Stimulated activated CD8-positive, alpha-beta memory T cell treated with anti-CD3 and anti-CD28 coated beads, Interleukin-4, amount 100 ng/mL, for 48 hours (primary cell): ENCODE data around the gene NSD2.
"Not testable (repeated sequence)": the region's sequence is repeated elsewhere in the genome, so short reads cannot be mapped to it uniquely, and the experiment has no call there.

ENCODE experiments used
- DNase-seq: peaks from one replicate; pipeline ENCODE4 v3.0.0-alpha.2; 2020

Gene NSD2

GRCh38 chr4:2008921-2009650 lies 137.9 kb downstream of the NSD2 start, which contains the start of gene NELFA:
TSS of gene NELFA (minus strand) at chr4:2008974. CDS start at chr4:2008959, 15 bp downstream.
- DNase-seq: peak; percentile 97

GRCh38 chr4:2009651-2010233 lies 138.5 kb downstream of the NSD2 start:
- peak; percentile 69 for DNase-seq

- DNase-seq: no peak
These were observed 140.4 kb downstream of the NSD2 start for GRCh38 chr4:2011583-2011982.

- no peak for DNase-seq
These were observed 143.8 kb downstream of the NSD2 start for GRCh38 chr4:2015008-2015407.

GRCh38 chr4:2021358-2022018 lies 150.3 kb downstream of the NSD2 start:
- not testable (repeated sequence) for DNase-seq

GRCh38 chr4:2024683-2025082 lies 153.5 kb downstream of the NSD2 start:
- no peak for DNase-seq

GRCh38 chr4:2025817-2026216 lies 154.6 kb downstream of the NSD2 start:
- no peak for DNase-seq

- not testable (repeated sequence) for DNase-seq
These were observed 155.9 kb downstream of the NSD2 start for GRCh38 chr4:2027120-2027519.

- DNase-seq: not testable (repeated sequence)
These were observed 160.0 kb downstream of the NSD2 start for GRCh38 chr4:2031161-2031560.
